Adipocyte (in vitro differentiated cells): ENCODE data around the gene DERA.
A peak's percentile ranks its signal among the peaks of the same experiment; 100 is the strongest.
"Not testable (repeated sequence)": the region's sequence is repeated elsewhere in the genome, so short reads cannot be mapped to it uniquely, and the experiment has no call there.

Experiments used
- DNase-seq: peaks from one replicate; pipeline ENCODE4 v3.0.0-alpha.2; 2015; ENCODE audit warnings: low read depth
- H3K27me3 ChIP-seq: replicated peaks from 2 replicates; pipeline ENCODE4 v1.7.0; 2013; ENCODE audit warnings: mild to moderate bottlenecking, low read length, moderate library complexity; ENCODE audit not compliant: control insufficient read depth, insufficient read depth
- H3K36me3 ChIP-seq: 2 replicates; pipeline ENCODE4 v1.7.0; 2013; ENCODE audit warnings: low read length, mild to moderate bottlenecking, moderate library complexity; ENCODE audit not compliant: control insufficient read depth, insufficient read depth, severe bottlenecking
- H3K4me1 ChIP-seq: 2 replicates; pipeline ENCODE4 v1.7.0; 2013; ENCODE audit warnings: mild to moderate bottlenecking, low read length, moderate library complexity; ENCODE audit not compliant: control insufficient read depth, insufficient read depth
- H3K4me3 ChIP-seq: 2 replicates; pipeline ENCODE4 v1.7.0; 2013; ENCODE audit warnings: mild to moderate bottlenecking, low read length, moderate library complexity
- H3K9ac ChIP-seq: 2 replicates; pipeline ENCODE4 v1.7.0; 2013; ENCODE audit warnings: mild to moderate bottlenecking, low read length, moderate library complexity
- H3K9me3 ChIP-seq: 2 replicates; pipeline ENCODE4 v1.7.0; 2013; ENCODE audit warnings: mild to moderate bottlenecking, low read length, moderate library complexity; ENCODE audit not compliant: control insufficient read depth

Gene DERA

GRCh38 chr12:15910468-15910863 is 666 bp upstream of the DERA start:
- Histone ChIP-seq H3K4me1 (peaks cover 11% of the 10 kb centered on the region), H3K4me3 (peak overlapping the region; percentile 87), H3K27me3 (no peaks in the 10 kb centered on the region), H3K36me3 (peaks cover 14% of the 10 kb centered on the region), H3K9ac (peak overlapping the region; percentile 93), H3K9me3 (no peaks in the 10 kb centered on the region)
- DNase-seq: no peak

DNA sequence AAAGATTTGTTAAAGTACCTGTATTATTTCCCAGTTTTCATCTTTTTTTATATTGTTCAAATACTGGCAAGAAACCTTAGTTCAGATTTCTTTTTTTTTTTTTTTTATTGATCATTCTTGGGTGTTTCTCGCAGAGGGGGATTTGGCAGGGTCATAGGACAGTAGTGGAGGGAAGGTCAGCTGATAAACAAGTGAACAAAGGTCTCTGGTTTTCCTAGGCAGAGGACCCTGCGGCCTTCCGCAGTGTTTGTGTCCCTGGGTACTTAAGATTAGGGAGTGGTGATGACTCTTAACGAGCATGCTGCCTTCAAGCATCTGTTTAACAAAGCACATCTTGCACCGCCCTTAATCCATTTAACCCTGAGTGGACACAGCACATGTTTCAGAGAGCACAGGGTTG is 799 bp downstream of the DERA start:
- not testable (repeated sequence) for H3K9me3 ChIP-seq, H3K36me3 ChIP-seq, DNase-seq, H3K27me3 ChIP-seq
- Histone ChIP-seq H3K4me3 (peak overlapping the region; percentile 87), H3K9ac (peak overlapping the region; percentile 93), H3K4me1 (peaks cover 11% of the 10 kb centered on the region)

- not testable (repeated sequence) for H3K4me3 ChIP-seq, H3K36me3 ChIP-seq, DNase-seq, H3K9ac ChIP-seq, H3K27me3 ChIP-seq, H3K9me3 ChIP-seq
- H3K4me1 ChIP-seq: peaks cover 11% of the 10 kb centered on the region
Observed at GRCh38 chr12:15914131-15914530, 3.0 kb downstream of the DERA start.

DNA sequence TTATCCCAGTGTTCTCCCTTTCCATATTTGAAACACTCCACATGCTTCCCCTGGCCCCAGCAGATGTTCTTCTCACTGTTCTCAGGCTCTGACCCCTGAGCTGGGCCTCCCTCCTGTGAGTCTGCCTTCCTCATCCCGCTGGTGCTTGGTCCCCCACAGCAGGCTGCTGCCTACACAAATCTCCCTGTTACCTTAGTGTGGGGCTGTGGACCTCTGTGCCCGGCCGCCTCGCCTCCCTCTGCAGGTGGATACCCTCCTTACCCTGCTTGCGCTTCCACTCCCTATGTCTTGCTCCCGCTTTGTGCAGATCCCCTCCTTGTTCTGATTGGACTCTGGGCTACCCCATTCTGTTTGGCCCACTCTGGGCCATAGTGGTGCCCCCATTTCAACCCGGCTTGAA is 6.9 kb downstream of the DERA start:
- no peak for DNase-seq
- H3K4me3 ChIP-seq: no peak overlapping the region
- H3K36me3 ChIP-seq: peaks cover 7% of the 10 kb centered on the region
- H3K9ac ChIP-seq: no peak overlapping the region
- H3K27me3 ChIP-seq: no peaks in the 10 kb centered on the region
- H3K9me3 ChIP-seq: no peaks in the 10 kb centered on the region
- H3K4me1 ChIP-seq: no peaks in the 10 kb centered on the region

- Histone ChIP-seq H3K9me3 (no peaks in the 10 kb centered on the region), H3K4me3 (no peak overlapping the region), H3K36me3 (peaks cover 7% of the 10 kb centered on the region), H3K27me3 (no peaks in the 10 kb centered on the region), H3K9ac (no peak overlapping the region), H3K4me1 (no peaks in the 10 kb centered on the region)
- no peak for DNase-seq
Observed at GRCh38 chr12:15919418-15919817, 8.3 kb downstream of the DERA start.

GRCh38 chr12:15924956-15925355 is 13.8 kb downstream of the DERA start:
- H3K36me3 ChIP-seq: no peaks in the 10 kb centered on the region
- H3K4me3 ChIP-seq: no peak overlapping the region
- DNase-seq: no peak
- no peak overlapping the region for H3K9ac ChIP-seq
- H3K4me1 ChIP-seq: peaks cover 10% of the 10 kb centered on the region
- no peaks in the 10 kb centered on the region for H3K27me3 ChIP-seq
- no peaks in the 10 kb centered on the region for H3K9me3 ChIP-seq

DNA sequence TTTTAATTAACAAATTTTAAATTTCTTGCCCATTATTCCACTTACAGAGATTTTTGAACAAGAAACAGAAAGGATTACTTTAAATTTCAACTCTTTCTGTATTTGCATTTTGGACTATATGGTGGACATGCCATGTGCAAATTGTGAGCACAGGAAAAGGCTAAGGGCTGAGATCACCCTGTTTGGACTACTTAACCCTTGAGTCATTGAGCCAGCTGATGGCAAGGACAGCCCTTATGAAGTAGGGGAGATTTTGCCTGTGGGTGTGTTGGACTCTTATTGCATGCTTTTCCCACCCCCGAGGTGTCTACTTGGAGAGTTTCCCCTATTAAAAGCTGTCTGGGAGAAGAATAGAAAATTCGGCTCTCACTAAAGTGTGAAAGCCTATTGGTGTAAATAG is 17.2 kb downstream of the DERA start:
- Histone ChIP-seq H3K27me3 (no peaks in the 10 kb centered on the region), H3K36me3 (no peaks in the 10 kb centered on the region), H3K4me1 (peaks cover 17% of the 10 kb centered on the region), H3K9me3 (no peaks in the 10 kb centered on the region), H3K9ac (no peak overlapping the region), H3K4me3 (no peak overlapping the region)
- peak; percentile 41 for DNase-seq

DNA sequence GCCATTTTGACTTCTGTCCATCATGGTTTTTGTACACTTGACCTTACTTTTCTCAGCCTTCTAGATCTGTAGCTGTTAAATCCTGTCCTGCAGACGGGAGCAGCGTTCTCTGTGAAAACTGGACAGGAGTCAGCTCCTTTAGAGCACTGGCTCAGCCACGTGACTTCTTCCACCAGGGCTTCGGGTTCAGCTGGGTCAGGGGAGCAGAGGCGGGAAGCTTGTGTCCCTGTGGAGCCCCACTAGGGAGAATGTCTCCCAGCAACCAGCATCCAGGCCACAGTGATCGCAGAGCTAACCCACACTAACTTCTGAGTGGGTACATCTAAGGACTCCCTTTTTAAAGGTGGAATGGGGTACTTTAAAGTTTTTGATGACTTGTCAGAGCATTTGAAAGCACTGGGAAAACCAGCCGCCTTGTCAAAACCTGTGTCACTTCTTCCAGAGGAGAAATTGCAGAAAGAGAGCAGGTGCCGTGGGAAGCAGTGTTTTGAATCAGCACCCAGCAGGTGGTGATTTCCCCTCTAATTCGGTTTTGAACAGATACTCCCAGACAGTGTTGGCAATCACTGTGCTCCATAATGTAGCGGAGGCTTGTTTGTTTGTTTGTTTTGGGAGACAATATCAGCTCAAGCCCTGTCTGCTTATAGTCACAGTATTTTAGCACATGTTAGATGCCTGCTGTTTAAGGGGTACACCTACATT is 17.9 kb downstream of the DERA start:
- H3K9ac ChIP-seq: no peak overlapping the region
- no peak overlapping the region for H3K4me3 ChIP-seq
- no peaks in the 10 kb centered on the region for H3K27me3 ChIP-seq
- no peaks in the 10 kb centered on the region for H3K36me3 ChIP-seq
- no peaks in the 10 kb centered on the region for H3K9me3 ChIP-seq
- DNase-seq: no peak
- peaks cover 17% of the 10 kb centered on the region for H3K4me1 ChIP-seq

DNA sequence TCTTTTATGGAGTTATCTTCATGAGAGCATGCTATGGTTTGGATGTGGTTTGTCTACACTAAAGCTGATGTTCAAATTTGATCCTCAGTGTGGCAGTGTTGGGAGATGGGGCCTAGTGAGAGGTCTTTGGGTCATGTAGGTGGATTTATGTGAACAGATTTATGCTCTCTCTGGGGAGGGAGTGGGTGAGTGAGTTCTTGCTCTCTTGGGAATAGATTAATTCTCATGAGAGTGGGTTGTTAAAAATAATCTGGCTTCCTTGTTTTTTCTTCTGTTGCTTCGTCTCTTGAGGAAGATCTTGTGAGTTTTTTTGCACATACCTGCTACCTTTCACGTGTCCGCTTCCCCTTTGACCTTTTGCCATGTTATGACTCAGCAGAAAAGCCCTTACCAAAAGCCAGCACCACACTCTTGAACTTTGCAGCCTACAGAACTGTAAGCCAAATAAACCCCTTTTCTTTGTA is 20.5 kb downstream of the DERA start:
- H3K9ac ChIP-seq: no peak overlapping the region
- H3K4me3 ChIP-seq: no peak overlapping the region
- no peaks in the 10 kb centered on the region for H3K27me3 ChIP-seq
- H3K36me3 ChIP-seq: no peaks in the 10 kb centered on the region
- no peaks in the 10 kb centered on the region for H3K9me3 ChIP-seq
- peaks cover 17% of the 10 kb centered on the region for H3K4me1 ChIP-seq
- no peak for DNase-seq

DNA sequence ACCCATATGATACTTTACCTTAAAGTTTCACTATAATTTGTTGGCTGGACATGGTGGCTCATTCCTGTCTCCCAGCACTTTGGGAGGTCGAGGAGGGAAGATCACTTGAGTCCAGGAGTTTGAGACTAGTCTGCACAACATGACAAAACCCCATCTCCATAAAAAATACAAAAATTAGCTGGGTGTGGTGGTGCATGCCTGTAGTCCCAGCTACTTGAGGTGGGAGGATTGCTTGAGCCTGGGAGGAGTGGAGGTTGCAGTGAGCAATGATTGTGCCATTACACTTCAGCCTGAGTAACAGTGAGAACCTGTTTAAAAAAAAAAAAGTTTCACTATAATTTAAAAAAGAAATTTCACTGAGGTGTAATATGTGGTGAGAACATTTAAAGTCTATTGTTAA is 21.2 kb downstream of the DERA start:
- no peak overlapping the region for H3K4me3 ChIP-seq

DNA sequence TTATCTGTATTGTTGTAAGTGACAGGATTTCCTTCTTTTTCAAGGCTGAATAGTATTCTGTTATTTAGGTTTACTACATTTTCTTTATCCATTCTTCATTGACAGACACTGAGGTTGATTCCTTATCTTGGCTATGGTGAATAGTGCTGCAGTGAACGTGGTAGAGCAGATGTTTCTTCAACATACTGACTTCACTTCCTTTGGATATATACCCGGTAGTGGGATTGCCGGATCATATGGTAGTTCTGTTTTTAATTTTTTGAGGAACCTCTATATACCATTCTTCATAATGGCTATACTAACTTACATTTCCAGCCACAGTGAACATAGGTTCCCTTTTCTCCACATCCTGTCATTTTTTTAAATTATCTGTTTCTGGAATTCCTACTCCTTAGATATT is 21.8 kb downstream of the DERA start:
- no peaks in the 10 kb centered on the region for H3K27me3 ChIP-seq
- no peak for DNase-seq
- H3K9ac ChIP-seq: no peak overlapping the region
- no peak overlapping the region for H3K4me3 ChIP-seq
- peaks cover 16% of the 10 kb centered on the region for H3K4me1 ChIP-seq
- H3K36me3 ChIP-seq: no peaks in the 10 kb centered on the region
- H3K9me3 ChIP-seq: no peaks in the 10 kb centered on the region

More for the DNA sequence above, 21.2 kb downstream of the DERA start:
- Histone ChIP-seq H3K27me3 (no peaks in the 10 kb centered on the region), H3K4me1 (peaks cover 17% of the 10 kb centered on the region), H3K9me3 (no peaks in the 10 kb centered on the region), H3K9ac (no peak overlapping the region), H3K36me3 (no peaks in the 10 kb centered on the region)
- DNase-seq: no peak

- peaks cover under 1% of the 10 kb centered on the region for H3K9me3 ChIP-seq
- no peak overlapping the region for H3K9ac ChIP-seq
- no peaks in the 10 kb centered on the region for H3K36me3 ChIP-seq
- no peak overlapping the region for H3K4me3 ChIP-seq
- no peak for DNase-seq
- H3K27me3 ChIP-seq: no peaks in the 10 kb centered on the region
- H3K4me1 ChIP-seq: peaks cover 9% of the 10 kb centered on the region
Observed at GRCh38 chr12:15933751-15934150, 22.6 kb downstream of the DERA start.
